Measurements from ENCODE around the gene LARP1B.
"Not testable (repeated sequence)": the region's sequence is repeated elsewhere in the genome, so short reads cannot be mapped to it uniquely, and the experiment has no call there.

LARP1B gene

GRCh38 chr4:128141866-128142265 lies 80.8 kb downstream of the LARP1B start:
- DNase-seq, result no peak

- DNase-seq, result no peak
Measured at GRCh38 chr4:128145727-128146126, 84.6 kb downstream of the LARP1B start.

GRCh38 chr4:128153800-128154199 lies 92.7 kb downstream of the LARP1B start:
- DNase-seq, result no peak

GRCh38 chr4:128155231-128155855 lies 94.2 kb downstream of the LARP1B start:
- no peak for DNase-seq

- DNase-seq, result no peak
Measured at GRCh38 chr4:128155874-128156456, 94.9 kb downstream of the LARP1B start.

GRCh38 chr4:128156472-128156871 lies 95.4 kb downstream of the LARP1B start:
- not testable (repeated sequence) for DNase-seq

- no peak for DNase-seq
Measured at GRCh38 chr4:128158894-128159293, 97.8 kb downstream of the LARP1B start.

GRCh38 chr4:128159967-128160366 lies 98.9 kb downstream of the LARP1B start:
- DNase-seq, result no peak

- DNase-seq, result no peak
Measured at GRCh38 chr4:128161138-128161537, 100.0 kb downstream of the LARP1B start.

- DNase-seq, result no peak
Measured at GRCh38 chr4:128162434-128162833, 101.3 kb downstream of the LARP1B start.

GRCh38 chr4:128163177-128164117 lies 102.3 kb downstream of the LARP1B start:
- DNase-seq, result no peak

GRCh38 chr4:128166982-128167381 lies 105.9 kb downstream of the LARP1B start:
- DNase-seq, result no peak

GRCh38 chr4:128168701-128169100 lies 107.6 kb downstream of the LARP1B start:
- DNase-seq, result no peak

- DNase-seq, result no peak
Measured at GRCh38 chr4:128169245-128169644, 108.1 kb downstream of the LARP1B start.

- DNase-seq, result no peak
Measured at GRCh38 chr4:128176643-128177042, 115.5 kb downstream of the LARP1B start.

GRCh38 chr4:128177498-128177897 lies 116.4 kb downstream of the LARP1B start:
- DNase-seq, result no peak

GRCh38 chr4:128186623-128187022 lies 125.5 kb downstream of the LARP1B start:
- DNase-seq, result no peak

- DNase-seq, result peak; percentile 15
Measured at GRCh38 chr4:128191115-128191781, 130.1 kb downstream of the LARP1B start.

- peak; percentile 18 for DNase-seq
Measured at GRCh38 chr4:128220286-128221235, 159.4 kb downstream of the LARP1B start.

- DNase-seq, result no peak
Measured at GRCh38 chr4:128221586-128221985, 160.5 kb downstream of the LARP1B start.

GRCh38 chr4:128225148-128225547 lies 164.0 kb downstream of the LARP1B start:
- no peak for DNase-seq

GRCh38 chr4:128227991-128228571 lies 167.0 kb downstream of the LARP1B start:
- peak; percentile 12 for DNase-seq
